Fibroblast of skin of right quadriceps (primary cell): ENCODE data around the gene TTLL4.

Experiments
- DNase-seq: peaks from one replicate; pipeline ENCODE4 v3.0.0-alpha.2; 2013

Gene TTLL4

DNA sequence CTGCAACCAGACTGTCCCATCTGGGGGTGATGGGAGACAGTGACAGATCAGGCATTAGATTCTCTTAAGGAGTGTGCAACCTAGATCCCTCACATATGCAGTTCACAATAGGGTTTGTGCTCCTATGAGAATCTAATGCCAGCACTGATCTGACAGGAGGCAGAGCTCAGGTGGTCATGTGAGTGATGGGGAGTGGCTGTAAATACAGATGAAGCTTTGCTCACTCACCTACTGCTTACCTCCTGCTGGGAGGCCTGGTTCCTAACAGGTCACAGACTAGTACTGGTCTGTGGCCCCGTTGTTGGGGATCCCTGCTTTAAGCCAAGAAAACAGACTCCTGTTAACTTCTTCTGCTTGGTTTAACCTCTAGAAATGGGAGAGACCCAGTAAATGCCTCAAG is 74.5 kb downstream of the TTLL4 start:
- no peak for DNase-seq

DNA sequence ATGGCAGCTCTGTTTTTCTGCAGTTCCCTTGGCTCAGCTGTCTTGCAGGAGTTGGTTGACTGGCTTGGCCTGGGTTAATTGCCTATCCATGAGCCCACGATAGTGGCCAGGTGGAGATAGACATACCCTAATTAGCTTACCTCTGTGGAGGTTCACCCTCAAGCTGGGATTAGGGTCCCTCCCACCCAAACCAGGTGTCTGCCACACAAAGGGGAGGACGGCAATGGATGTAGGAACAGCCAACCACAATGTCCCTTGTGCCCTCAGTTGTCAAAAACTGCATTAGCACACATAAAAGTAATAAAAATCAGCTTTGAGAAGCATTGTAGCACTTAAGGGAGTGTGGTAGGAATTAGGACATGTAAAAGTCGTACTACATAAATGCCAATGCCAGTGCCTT is 75.5 kb downstream of the TTLL4 start:
- no peak for DNase-seq

GRCh38 chr2:218788529-218789255 is 78.1 kb downstream of the TTLL4 start:
- DNase-seq, result no peak

GRCh38 chr2:218792433-218792832 is 81.8 kb downstream of the TTLL4 start:
- no peak for DNase-seq

DNA sequence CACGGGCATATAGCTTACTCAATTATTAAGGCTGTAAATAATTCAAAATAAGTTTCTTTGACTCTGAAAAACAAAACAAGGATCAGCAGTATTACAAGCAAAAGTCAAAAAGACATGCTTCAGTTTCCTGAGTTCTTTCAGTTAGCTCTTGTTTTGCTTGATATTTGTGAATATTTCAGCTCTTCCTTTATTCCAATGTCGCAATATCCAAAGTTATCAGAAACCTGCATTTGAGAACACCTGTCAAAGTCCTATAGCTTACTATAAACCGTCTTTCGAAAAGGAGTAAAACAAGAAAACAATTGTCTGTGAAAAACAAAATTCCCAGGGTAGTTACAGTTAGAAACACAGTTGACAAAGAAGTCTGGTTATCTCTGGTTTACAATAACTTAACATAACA is 86.1 kb downstream of the TTLL4 start:
- no peak for DNase-seq

GRCh38 chr2:218798767-218799504 is 88.3 kb downstream of the TTLL4 start:
- DNase-seq, result no peak

DNA sequence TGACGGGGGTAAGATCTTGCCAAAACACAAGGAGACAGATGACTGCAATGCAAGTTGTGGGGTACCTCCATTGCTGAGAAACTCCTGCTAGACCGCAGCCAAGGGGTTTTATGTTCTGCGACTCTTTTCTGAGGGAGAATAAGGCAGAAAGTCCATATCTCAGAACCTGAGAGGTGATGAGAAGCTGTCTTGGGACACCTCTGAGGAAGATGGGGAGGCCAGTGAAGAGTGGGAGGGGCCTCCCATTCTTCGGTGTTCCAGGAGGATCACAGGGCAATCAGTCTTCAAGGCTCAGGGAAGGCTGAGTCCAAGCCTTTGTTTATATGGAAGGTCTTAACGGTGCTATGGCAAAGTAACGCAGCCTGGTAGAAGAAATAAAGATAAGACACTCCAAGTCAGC is 89.4 kb downstream of the TTLL4 start:
- no peak for DNase-seq

GRCh38 chr2:218802386-218802994 is 91.9 kb downstream of the TTLL4 start:
- DNase-seq, result no peak

GRCh38 chr2:218804817-218805216 is 94.2 kb downstream of the TTLL4 start:
- no peak for DNase-seq
